GM23338 (cell line): ENCODE measurements around the gene MMRN2. TPM values are rescaled to one million over a fixed set of nuclear protein-coding genes. Genes with fewer than 3 reads are reported as not detected.
"Not testable (repeated sequence)": the region's sequence is repeated elsewhere in the genome, so short reads cannot be mapped to it uniquely, and the experiment has no call there.

Source experiments
- ATAC-seq: fragments of 200-7000 bp; cut with Tn5 transposase; 3 replicates; pipeline ENCODE4 v1.9.1; 2020
- DNase-seq: peaks from one replicate; pipeline ENCODE4 v3.0.0-alpha.2; 2015; ENCODE audit warnings: low spot score
- H2AFZ ChIP-seq: fragments of 200-600 bp; sonication (generic); 2 replicates; pipeline ENCODE4 v1.8.0; 2016; ENCODE audit warnings: antibody characterized with exemption, mild to moderate bottlenecking, moderate library complexity
- H3F3A ChIP-seq: fragments of 200-600 bp; sonication (generic); replicated peaks from 2 replicates; pipeline ENCODE4 v1.8.0; 2017; ENCODE audit warnings: antibody characterized with exemption, mixed run types, low read depth
- H3K27ac ChIP-seq: fragments of 200-600 bp; sonication (generic); 2 replicates; pipeline ENCODE4 v1.6.1; 2016; ENCODE audit warnings: low read depth
- H3K27me3 ChIP-seq: fragments of 200-600 bp; sonication (generic); 2 replicates; pipeline ENCODE4 v1.8.0; 2016; ENCODE audit warnings: mild to moderate bottlenecking, mixed run types, moderate library complexity; ENCODE audit not compliant: insufficient read depth
- H3K36me3 ChIP-seq: fragments of 200-600 bp; sonication (generic); 2 replicates; pipeline ENCODE4 v1.8.0; 2016; ENCODE audit warnings: mild to moderate bottlenecking; ENCODE audit not compliant: insufficient read depth
- H3K4me1 ChIP-seq: fragments of 200-600 bp; sonication (generic); 2 replicates; pipeline ENCODE4 v1.8.0; 2016; ENCODE audit warnings: mild to moderate bottlenecking, moderate library complexity; ENCODE audit not compliant: insufficient read depth
- H3K4me2 ChIP-seq: fragments of 200-600 bp; sonication (generic); 2 replicates; pipeline ENCODE4 v1.7.1; 2017; ENCODE audit warnings: mixed run types
- H3K4me3 ChIP-seq: fragments of 200-600 bp; sonication (generic); 2 replicates; pipeline ENCODE4 v1.6.1; 2016; ENCODE audit warnings: mixed run types
- H3K79me2 ChIP-seq: fragments of 200-600 bp; sonication (generic); replicated peaks from 2 replicates; pipeline ENCODE4 v1.8.0; 2017; ENCODE audit warnings: mild to moderate bottlenecking; ENCODE audit not compliant: insufficient read depth
- H3K9me2 ChIP-seq: fragments of 200-600 bp; sonication (generic); 2 replicates; pipeline ENCODE4 v1.8.0; 2017; ENCODE audit not compliant: insufficient read depth
- H4K20me1 ChIP-seq: fragments of 200-600 bp; sonication (generic); replicated peaks from 2 replicates; pipeline ENCODE4 v1.8.0; 2017; ENCODE audit warnings: mild to moderate bottlenecking; ENCODE audit not compliant: insufficient read depth
- H3K27ac Mint-ChIP-seq: 2 replicates; pipeline ENCODE4 v1.8.0; 2020; ENCODE audit warnings: inconsistent platforms, mild to moderate bottlenecking, moderate library complexity, mixed read lengths
- H3K27me3 Mint-ChIP-seq: 3 replicates; pipeline ENCODE4 v1.8.0; 2022; ENCODE audit warnings: low read depth, mild to moderate bottlenecking, moderate library complexity, mixed read lengths, inconsistent platforms; ENCODE audit not compliant: insufficient read depth, poor library complexity
- H3K36me3 Mint-ChIP-seq: 3 replicates; pipeline ENCODE4 v1.8.0; 2021; ENCODE audit warnings: low read depth, mild to moderate bottlenecking, inconsistent platforms, moderate library complexity, mixed read lengths
- H3K4me1 Mint-ChIP-seq: 3 replicates; pipeline ENCODE4 v1.8.0; 2020; ENCODE audit warnings: mild to moderate bottlenecking, inconsistent platforms, mixed read lengths
- H3K4me3 Mint-ChIP-seq: 3 replicates; pipeline ENCODE4 v1.8.0; 2021; ENCODE audit warnings: moderate library complexity, mild to moderate bottlenecking, inconsistent platforms, mixed read lengths
- H3K9me3 Mint-ChIP-seq: 3 replicates; pipeline ENCODE4 v1.8.0; 2020; ENCODE audit warnings: moderate library complexity, mild to moderate bottlenecking, inconsistent platforms, mixed read lengths
- EZH2 ChIP-seq: fragments of 200-600 bp; sonication (generic); IDR thresholded peaks from one replicate; pipeline ENCODE4 v1.8.0; 2017; ENCODE audit warnings: antibody characterized with exemption, mild to moderate bottlenecking, low read depth; ENCODE audit not compliant: unreplicated experiment
- JUNB ChIP-seq: IDR thresholded peaks from one replicate; pipeline ENCODE4 v1.6.1; 2016; ENCODE audit warnings: antibody characterized with exemption; ENCODE audit not compliant: unreplicated experiment
- POLR2AphosphoS5 ChIP-seq: IDR thresholded peaks from 2 replicates; pipeline ENCODE4 v1.6.1; 2016; ENCODE audit warnings: antibody characterized with exemption, low read depth
- STAT1 ChIP-seq: IDR thresholded peaks from one replicate; pipeline ENCODE4 v1.6.1; 2016; ENCODE audit warnings: antibody characterized with exemption; ENCODE audit not compliant: unreplicated experiment
- ZNF114 ChIP-seq: fragments of 250-450 bp; sonication (Bioruptor Pico); IDR thresholded peaks from 2 replicates; pipeline ENCODE4 v1.5.0; 2020; ENCODE audit warnings: mild to moderate bottlenecking, moderate library complexity
- ZNF462 ChIP-seq: fragments of 250-450 bp; sonication (Bioruptor Pico); IDR thresholded peaks from 2 replicates; pipeline ENCODE4 v1.5.0; 2020; ENCODE audit warnings: mild to moderate bottlenecking, moderate library complexity
- polyA plus RNA-seq: library from polyadenylated mRNA; unstranded; fragments of >200 nt; fragmentation: Nextera tagmentation; extraction: Ambion mirVana; gene quantifications from 2 replicates; pipeline ENCODE4 v1.2.1, GENCODE V29; 2016
- total RNA-seq: library from RNA; depleted of rRNA; stranded (reverse); fragments of >200 nt; shearing (Covaris generic); gene quantifications from 2 replicates; pipeline ENCODE4 v1.2.3, GENCODE V29; 2014

The MMRN2 gene
- total and polyA plus RNA-seq, 2 experiments from 2014 or later, result 0.32 to 2.4 TPM

- no peak for TF ChIP-seq ZNF462 (CRISPR knock-in tag)
- TF ChIP-seq EZH2, result no peak
- TF ChIP-seq ZNF114 (CRISPR knock-in tag), result no peak
- TF ChIP-seq JUNB, result no peak
- no peak for TF ChIP-seq POLR2AphosphoS5
Measured at GRCh38 chr10:86992929-86993328, 35.5 kb upstream of the MMRN2 start (continued).

DNA sequence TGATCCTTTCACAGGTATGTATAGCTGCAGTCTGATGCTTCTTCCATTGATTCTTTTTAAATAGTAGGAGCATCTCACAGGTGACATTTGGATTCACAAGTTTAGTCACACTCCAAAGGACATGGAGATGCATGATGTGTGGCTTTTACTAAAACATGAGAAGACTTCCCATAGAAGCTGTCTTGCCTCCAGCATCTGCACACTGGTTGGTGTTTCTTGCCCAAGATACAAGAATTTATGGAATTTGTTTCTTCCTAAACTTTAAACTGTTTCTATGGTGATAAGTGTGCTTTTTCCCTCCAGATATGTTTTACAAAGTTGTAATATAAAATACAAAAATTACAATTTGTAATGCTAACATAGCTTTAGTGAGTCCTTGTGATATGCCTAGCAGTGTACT is 35.0 kb upstream of the MMRN2 start:
- Histone ChIP-seq H3K36me3 (no peaks in the 10 kb centered on the region), H2AFZ (no peak overlapping the region), H3K9me2 (no peaks in the 10 kb centered on the region), H3K4me1 (no peaks in the 10 kb centered on the region), H3K27me3 (no peaks in the 10 kb centered on the region), H3F3A (no peaks in the 10 kb centered on the region), H3K27ac (no peak overlapping the region), H3K4me2 (no peak overlapping the region), H3K79me2 (no peaks in the 10 kb centered on the region), H4K20me1 (no peaks in the 10 kb centered on the region), H3K4me3 (no peak overlapping the region)
- Mint-ChIP-seq H3K4me3 (no peak overlapping the region), H3K27ac (no peak overlapping the region), H3K9me3 (no peaks in the 10 kb centered on the region), H3K4me1 (peaks cover 6% of the 10 kb centered on the region; the same call in 2 of the 3 replicates), H3K36me3 (no peaks in the 10 kb centered on the region), H3K27me3 (no peaks in the 10 kb centered on the region)
- ATAC-seq (no peak), DNase-seq (no peak)
- no peak for TF ChIP-seq STAT1

DNA sequence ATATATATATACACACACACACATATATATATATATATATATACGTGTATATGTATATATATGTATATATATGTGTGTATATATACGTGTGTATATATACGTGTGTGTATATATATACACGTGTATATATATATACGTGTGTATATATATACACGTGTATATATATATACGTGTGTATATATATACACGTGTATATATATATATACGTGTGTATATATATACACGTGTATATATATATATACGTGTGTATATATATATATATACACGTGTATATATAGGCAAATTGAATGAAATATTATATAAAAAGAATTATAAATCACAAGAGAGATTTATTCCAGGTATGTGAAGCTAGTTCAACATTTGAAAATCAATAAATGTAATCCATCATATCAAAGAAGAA is 33.9 kb upstream of the MMRN2 start:
- H3K36me3 ChIP-seq, H3K27ac Mint-ChIP-seq, H3K27me3 Mint-ChIP-seq, H3K4me1 ChIP-seq, H3K36me3 Mint-ChIP-seq, H3K4me2 ChIP-seq, H3K4me3 Mint-ChIP-seq, H3K9me2 ChIP-seq, H3K27ac ChIP-seq, H3K79me2 ChIP-seq, H3K9me3 Mint-ChIP-seq, H3K4me1 Mint-ChIP-seq, ATAC-seq, H3F3A ChIP-seq, H2AFZ ChIP-seq, DNase-seq, H3K27me3 ChIP-seq, H4K20me1 ChIP-seq, H3K4me3 ChIP-seq: not testable (repeated sequence)
